ENCODE measurements around the gene APOF. TPM values are rescaled to one million over a fixed set of nuclear protein-coding genes. Genes with fewer than 3 reads are reported as not detected.

Gene APOF
- total and polyA plus RNA-seq, 2 experiments from 2014 or later: not detected

- TF ChIP-seq REST (IDR thresholded peaks at IDR 0.05; ENCODE audit: unreplicated experiment) (no peak), ETS1 (IDR thresholded peaks at IDR 0.05) (no peak), JUNB (IDR thresholded peaks at IDR 0.05; ENCODE audit: unreplicated experiment) (no peak), CTCF (conservative IDR thresholded peaks at IDR 0.05; ENCODE audit: low read depth in 2 of 2) (no peak), EZH2 (IDR thresholded peaks at IDR 0.05; ENCODE audit: low read depth, unreplicated experiment) (no peak), ZNF331 (CRISPR knock-in tag; IDR thresholded peaks at IDR 0.05; ENCODE audit: low read depth) (no peak)
Observed at GRCh38 chr12:56341616-56342015, 21.0 kb downstream of the APOF start (continued).

- ATAC-seq (no peak), DNase-seq (ENCODE audit: low spot score) (no peak)
- Histone ChIP-seq H3K4me1 (ENCODE audit: insufficient read depth) (peaks cover 26% of the 10 kb centered on the region), H3K36me3 (ENCODE audit: insufficient read depth) (no peaks in the 10 kb centered on the region), H3K4me2 (peak overlapping the region; percentile 76), H4K20me1 (replicated peaks; ENCODE audit: insufficient read depth) (no peaks in the 10 kb centered on the region), H2AFZ (no peak overlapping the region), H3K27me3 (ENCODE audit: insufficient read depth) (no peaks in the 10 kb centered on the region), H3K9me2 (ENCODE audit: insufficient read depth) (peaks cover 19% of the 10 kb centered on the region), H3F3A (replicated peaks; ENCODE audit: low read depth) (peaks cover 17% of the 10 kb centered on the region; the same call in 1 of the 2 replicates), H3K27ac (ENCODE audit: low read depth) (peak overlapping the region; percentile 43), H3K4me3 (peak overlapping the region; percentile 42), H3K79me2 (replicated peaks; ENCODE audit: insufficient read depth) (no peaks in the 10 kb centered on the region)
- Mint-ChIP-seq H3K36me3 (ENCODE audit: low read depth) (peaks cover 11% of the 10 kb centered on the region; the same call in 2 of the 3 replicates), H3K9me3 (no peaks in the 10 kb centered on the region), H3K4me1 (peaks cover 32% of the 10 kb centered on the region), H3K27ac (peak overlapping the region; percentile 92), H3K4me3 (peak overlapping the region; percentile 64; the same call in 2 of the 3 replicates), H3K27me3 (ENCODE audit: insufficient read depth, low read depth, poor library complexity) (peaks cover 5% of the 10 kb centered on the region)
- no peak for TF ChIP-seq ETS1 (IDR thresholded peaks at IDR 0.05)
Observed at GRCh38 chr12:56339158-56339422, 23.6 kb downstream of the APOF start.

Measured in GM23338 (cell line).